Endothelial cell of umbilical vein (primary cell): ENCODE measurements around the gene C12orf42. TPM values are rescaled to one million over a fixed set of nuclear protein-coding genes. Genes with fewer than 3 reads are reported as not detected.

Source experiments
- BruUV-seq: library from RNA; stranded (reverse); fragments of 400-500 nt; replicated peaks from 2 replicates; lab custom pipeline; 2021; lab: Mats Ljungman, UMichigan
- CTCF ChIA-PET: fragments of 300-600, 350-600 bp; sonication (Branson Sonifier 250); formaldehyde crosslinking; loops from one replicate; lab custom pipeline; 2021; ENCODE audit warnings: antibody characterized with exemption, inconsistent platforms; lab: Charles Lee
- POLR2A ChIA-PET: fragments of 300-600, 350-600 bp; sonication (Branson Sonifier 250); formaldehyde crosslinking; loops from one replicate; lab custom pipeline; 2021; ENCODE audit warnings: antibody characterized with exemption, inconsistent platforms; lab: Charles Lee
- DNase-seq: peaks from one replicate; pipeline ENCODE4 v3.0.0-alpha.2; 2011; ENCODE audit warnings: low read depth, low spot score
- FAIRE-seq: peaks from 2 replicates; lab custom pipeline; 2011; peaks lifted over from hg19 to GRCh38; lab: Jason Lieb, UNC
- H2AFZ ChIP-seq: 2 replicates; pipeline ENCODE4 v1.6.0; 2012; ENCODE audit warnings: low read depth, low read length, control low read depth, inconsistent platforms
- H3K27ac ChIP-seq: 2 replicates; pipeline ENCODE4 v1.5.1; 2011; ENCODE audit warnings: low read depth, mild to moderate bottlenecking, control low read depth, low read length, moderate library complexity; ENCODE audit not compliant: insufficient read depth
- H3K27me3 ChIP-seq, 2 experiments: 2 replicates each; pipeline versions ENCODE4 v1.6.0 to v1.6.1; 2011; ENCODE audit warnings: low read length in 2 of 2, mixed read lengths in 1 of 2; ENCODE audit not compliant: control insufficient read depth in 2 of 2, insufficient read depth in 2 of 2
- H3K36me3 ChIP-seq, 2 experiments: 2 replicates in 1 of 2; 3 replicates in 1 of 2; pipeline ENCODE4 v1.5.1; 2011; ENCODE audit warnings: low read length in 2 of 2, mild to moderate bottlenecking in 1 of 2, moderate library complexity in 1 of 2; ENCODE audit not compliant: control insufficient read depth in 2 of 2, insufficient read depth in 2 of 2; ENCODE audit errors: extremely low read depth in 1 of 2
- H3K4me1 ChIP-seq: 3 replicates; pipeline ENCODE4 v1.5.1; 2011; ENCODE audit warnings: mild to moderate bottlenecking, low read length; ENCODE audit not compliant: control insufficient read depth, insufficient read depth; ENCODE audit errors: extremely low read depth
- H3K4me2 ChIP-seq: 2 replicates; pipeline ENCODE4 v1.6.1; 2011; ENCODE audit warnings: low read length, control low read depth, mixed read lengths; ENCODE audit not compliant: insufficient read depth
- H3K4me3 ChIP-seq, 3 experiments: fragments of 200-600 bp in 1 of 3; sonication (generic), shearing (Covaris generic) in 1 of 3; replicated peaks in 1 of 3; 2 replicates each; pipeline ENCODE4 v1.5.1; 2011 to 2016; ENCODE audit warnings: control low read depth in 3 of 3, low read length in 3 of 3, mild to moderate bottlenecking in 2 of 3, inconsistent platforms in 1 of 3, low read depth in 1 of 3, moderate library complexity in 1 of 3; ENCODE audit not compliant: insufficient read depth in 1 of 3
- H3K79me2 ChIP-seq: 2 replicates; pipeline ENCODE4 v1.6.0; 2012; ENCODE audit warnings: low read length, inconsistent platforms; ENCODE audit not compliant: control insufficient read depth, insufficient read depth
- H3K9ac ChIP-seq: replicated peaks from 2 replicates; pipeline ENCODE3; 2011; ENCODE audit warnings: low read length, control low read depth; ENCODE audit not compliant: insufficient read depth; ENCODE audit errors: extremely low read depth
- H3K9me1 ChIP-seq: replicated peaks from 3 replicates; pipeline ENCODE4 v1.6.0; 2011; ENCODE audit warnings: mild to moderate bottlenecking, low read length; ENCODE audit not compliant: control insufficient read depth, insufficient read depth; ENCODE audit errors: extremely low read depth
- H3K9me3 ChIP-seq: replicated peaks from 2 replicates; pipeline ENCODE4 v1.5.1; 2012; ENCODE audit warnings: low read length, inconsistent platforms; ENCODE audit not compliant: control insufficient read depth, insufficient read depth
- H4K20me1 ChIP-seq: replicated peaks from 2 replicates; pipeline ENCODE3; 2011; ENCODE audit warnings: mild to moderate bottlenecking, low read length; ENCODE audit not compliant: control insufficient read depth, insufficient read depth; ENCODE audit errors: extremely low read depth
- EZH2 ChIP-seq: IDR thresholded peaks from 2 replicates; pipeline ENCODE4 v1.6.1; 2012; ENCODE audit warnings: borderline replicate concordance, low read depth, mild to moderate bottlenecking, moderate library complexity, low read length, inconsistent platforms; ENCODE audit not compliant: severe bottlenecking
- GATA2 ChIP-seq: IDR thresholded peaks from 2 replicates; pipeline ENCODE4 v1.7.0; 2011; ENCODE audit warnings: low read depth, mild to moderate bottlenecking, moderate library complexity, mixed read lengths, low read length; ENCODE audit not compliant: insufficient read length, insufficient read depth
- JUN ChIP-seq: IDR thresholded peaks from 2 replicates; pipeline ENCODE4 v1.6.1; 2011; ENCODE audit warnings: borderline replicate concordance, low read depth; ENCODE audit not compliant: insufficient read length, insufficient read depth
- MAX ChIP-seq: IDR thresholded peaks from 2 replicates; pipeline ENCODE4 v1.6.1; 2011; ENCODE audit not compliant: insufficient read depth, insufficient read length
- MYC ChIP-seq: IDR thresholded peaks from one replicate; pipeline ENCODE4 v1.6.1; 2011; ENCODE audit warnings: mild to moderate bottlenecking, low read depth, low read length
- POLR2A ChIP-seq: IDR thresholded peaks from 2 replicates; pipeline ENCODE4 v1.6.1; 2012; ENCODE audit warnings: low read depth, mild to moderate bottlenecking, control low read depth, low read length
- POLR2AphosphoS5 ChIP-seq: IDR thresholded peaks from 2 replicates; pipeline ENCODE4 v1.6.1; 2012; ENCODE audit warnings: low read depth, mild to moderate bottlenecking, control low read depth, low read length, moderate library complexity; ENCODE audit not compliant: insufficient read depth
- dilution Hi-C: fragments of 300-500 bp; cut with MboI; formaldehyde crosslinking; loops from one replicate; pipeline ENCODE4 v1.15.0; 2019; ENCODE audit warnings: low sequenced_read_pairs; ENCODE audit not compliant: extremely low pct_ligation_motif_present
- intact Hi-C: fragments of 100-400 bp; cut with micrococcal nuclease; formaldehyde crosslinking; loops from one replicate; pipeline ENCODE4 v1.10.0; 2022
- polyA plus RNA-seq, 4 experiments: library from polyadenylated mRNA; depleted of rRNA in 3 of 4; stranded (reverse) in 3 of 4; unstranded in 1 of 4; fragments of >200 nt; gene quantifications; 2 replicates each; pipeline versions ENCODE4 v1.2.1 to v1.2.3, GENCODE V29; 2011 to 2012; ENCODE audit warnings: missing spikeins in 1 of 4
- total RNA-seq: library from RNA; stranded (reverse); gene quantifications from 2 replicates; pipeline ENCODE4 v1.2.3, GENCODE V29; 2021

Gene C12orf42
- total and polyA plus RNA-seq, 2 donors (not counting 3 experiments of a cell fraction or from before 2014, with no cell fraction given), result not detected

- H3K79me2 ChIP-seq, result no peaks in the 10 kb centered on the region
- no peak overlapping the region for H3K4me2 ChIP-seq
- H3K9me3 ChIP-seq, result no peaks in the 10 kb centered on the region
- ChIA-PET POLR2A (no interaction called here), CTCF (no interaction called here)
- no peaks in the 10 kb centered on the region for H3K4me1 ChIP-seq
- no peak for FAIRE-seq
- intact Hi-C loops (no loop called here), dilution Hi-C loops (no loop called here)
- no peaks in the 10 kb centered on the region for H3K27me3 ChIP-seq
- no TSS peak for BruUV-seq
- H2AFZ ChIP-seq, result no peak overlapping the region
- no peak overlapping the region for H3K9ac ChIP-seq
- TF ChIP-seq MYC, result no peak
- no peak for TF ChIP-seq MAX
- TF ChIP-seq JUN, result no peak
- TF ChIP-seq GATA2, result no peak
- H3K27ac ChIP-seq, result no peak overlapping the region
- no peak for DNase-seq
- no peaks in the 10 kb centered on the region for H3K9me1 ChIP-seq
- no peaks in the 10 kb centered on the region for H4K20me1 ChIP-seq
- H3K4me3 ChIP-seq, result no peak overlapping the region
- no peaks in the 10 kb centered on the region for H3K36me3 ChIP-seq
Observed at GRCh38 chr12:103517161-103517560, 21.4 kb upstream of the C12orf42 start.

- no peak overlapping the region for H3K9ac ChIP-seq
- dilution Hi-C loops (no loop called here), intact Hi-C loops (no loop called here)
- no peak overlapping the region for H3K27ac ChIP-seq
- H4K20me1 ChIP-seq, result no peaks in the 10 kb centered on the region
- no peaks in the 10 kb centered on the region for H3K9me3 ChIP-seq
- no peak overlapping the region for H3K4me3 ChIP-seq
- H3K9me1 ChIP-seq, result no peaks in the 10 kb centered on the region
- DNase-seq (no peak), FAIRE-seq (no peak)
- TF ChIP-seq POLR2A (no peak), MAX (no peak), POLR2AphosphoS5 (no peak), EZH2 (no peak)
- H3K4me1 ChIP-seq, result no peaks in the 10 kb centered on the region
- ChIA-PET POLR2A (no interaction called here), CTCF (no interaction called here)
- BruUV-seq, result no TSS peak
- H3K27me3 ChIP-seq, result no peaks in the 10 kb centered on the region
- no peaks in the 10 kb centered on the region for H3K36me3 ChIP-seq
- no peaks in the 10 kb centered on the region for H3K79me2 ChIP-seq
- H2AFZ ChIP-seq, result no peak overlapping the region
- H3K4me2 ChIP-seq, result no peak overlapping the region
Observed at GRCh38 chr12:103515341-103515740, 19.6 kb upstream of the C12orf42 start.
